NOMO-1 treated with DMSO at 0.1 percent for 48 hours (cell line): ENCODE measurements around the gene KIF26B.

Experiments used
- DNase-seq: peaks from one replicate; lab custom pipeline; 2025; ENCODE audit not compliant: unreplicated experiment; lab: John Stamatoyannopoulos, UW

Gene KIF26B

GRCh38 chr1:245580651-245581050, 425.9 kb downstream of the KIF26B start:
- no peak for DNase-seq

GRCh38 chr1:245582026-245582425, 427.2 kb downstream of the KIF26B start:
- DNase-seq: no peak

GRCh38 chr1:245583081-245583480, 428.3 kb downstream of the KIF26B start:
- no peak for DNase-seq

DNA sequence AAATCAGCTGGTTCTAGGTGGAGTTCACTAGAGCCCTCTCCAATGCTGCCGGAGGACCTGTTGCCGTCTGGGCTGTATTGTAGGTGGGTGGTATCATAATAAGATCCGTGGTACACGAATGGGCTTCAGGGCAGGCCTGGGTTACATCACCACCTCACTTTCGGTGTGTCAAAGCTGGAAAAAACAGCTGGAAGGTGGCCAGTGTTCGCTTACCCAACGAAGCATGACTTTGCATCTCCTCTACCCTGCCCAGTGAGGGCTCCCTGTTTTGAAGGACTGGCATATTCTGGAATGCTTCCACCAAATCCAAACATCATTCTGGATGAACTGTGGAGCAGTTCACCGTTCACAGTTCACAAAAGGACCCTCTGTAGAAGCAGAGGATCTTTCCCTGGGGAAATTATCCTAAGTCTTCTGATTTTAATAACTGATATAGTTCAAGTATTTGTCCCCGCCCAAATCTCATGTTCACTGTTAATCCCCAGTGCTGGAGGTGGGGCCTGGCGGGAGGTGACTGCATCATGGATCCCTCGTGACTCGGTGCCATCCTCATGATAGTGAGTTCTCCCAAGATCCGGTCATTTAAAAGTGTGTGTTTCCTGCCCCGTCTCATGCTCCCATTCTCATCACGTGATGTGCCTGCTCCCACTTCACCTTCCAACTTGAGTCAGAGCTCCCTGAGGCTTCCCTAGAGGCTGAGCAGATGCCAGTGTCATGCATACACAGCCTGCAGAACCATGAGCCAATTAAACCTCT, 429.0 kb downstream of the KIF26B start:
- no peak for DNase-seq

DNA sequence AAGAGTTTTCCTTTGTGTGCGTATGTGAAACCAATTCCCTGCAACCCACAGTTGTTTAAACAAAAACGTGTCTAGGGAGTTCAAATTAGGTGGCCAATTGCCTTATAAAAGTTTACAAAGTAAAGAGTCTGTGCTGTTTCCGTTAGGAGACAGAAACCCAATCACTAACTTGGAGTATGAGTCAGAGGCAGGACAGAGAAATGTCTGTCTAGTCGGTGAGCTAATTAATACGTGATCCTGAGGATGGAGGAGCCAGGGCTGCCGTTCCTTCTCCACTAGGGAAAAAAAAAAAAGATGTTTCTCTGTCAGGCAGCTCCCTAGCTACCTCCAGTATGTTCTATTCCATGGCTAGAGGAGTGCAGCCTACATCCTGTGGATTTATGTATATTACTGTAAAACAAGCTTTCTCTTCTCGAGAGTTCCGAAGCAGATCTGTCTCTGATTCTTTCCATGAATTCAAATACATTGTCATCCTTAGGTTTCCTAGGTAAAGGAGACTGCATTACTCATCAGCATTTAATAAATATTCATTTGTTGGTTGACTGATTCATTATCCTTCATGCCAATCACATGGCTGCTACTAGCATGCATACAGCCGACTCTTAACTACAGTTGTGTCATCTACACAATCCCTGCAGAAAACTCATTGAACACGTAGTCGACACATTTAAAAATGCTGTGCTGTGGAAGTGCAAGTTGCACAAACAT, 430.6 kb downstream of the KIF26B start:
- DNase-seq: no peak

DNA sequence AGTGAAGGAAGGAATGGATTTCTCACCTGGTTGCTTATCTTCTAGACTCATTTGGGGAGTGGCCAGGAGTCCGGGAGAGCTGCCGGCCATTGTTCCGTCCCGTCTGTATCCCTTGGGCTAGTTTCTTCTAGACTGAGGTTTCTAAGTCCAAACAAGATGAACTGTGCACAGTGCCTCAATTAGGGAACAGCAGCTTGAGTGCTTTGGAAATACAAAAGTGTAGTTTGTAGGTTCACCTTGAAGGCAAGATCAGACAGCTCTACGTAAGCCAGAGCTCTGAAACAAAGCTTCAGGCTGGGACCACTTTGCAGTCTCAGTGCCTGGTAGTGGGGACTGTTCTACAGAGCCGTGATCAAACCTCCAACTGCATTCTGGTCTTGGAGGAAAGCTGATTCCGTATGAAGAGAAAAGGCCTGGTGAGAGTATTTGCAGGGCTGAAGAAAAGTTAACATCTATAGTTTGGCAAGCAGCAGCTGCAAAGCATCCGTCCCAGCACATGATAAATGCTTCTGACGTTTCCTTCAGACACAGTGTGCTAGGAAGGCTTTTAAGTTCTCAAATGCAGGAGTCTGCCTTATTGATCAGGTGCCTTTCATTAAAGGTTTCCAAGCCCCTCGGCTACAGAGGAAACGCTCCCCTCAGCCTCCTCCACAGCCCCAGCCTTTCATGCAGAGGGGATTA, 432.8 kb downstream of the KIF26B start:
- no peak for DNase-seq

GRCh38 chr1:245588116-245588639, 433.4 kb downstream of the KIF26B start:
- no peak for DNase-seq

DNA sequence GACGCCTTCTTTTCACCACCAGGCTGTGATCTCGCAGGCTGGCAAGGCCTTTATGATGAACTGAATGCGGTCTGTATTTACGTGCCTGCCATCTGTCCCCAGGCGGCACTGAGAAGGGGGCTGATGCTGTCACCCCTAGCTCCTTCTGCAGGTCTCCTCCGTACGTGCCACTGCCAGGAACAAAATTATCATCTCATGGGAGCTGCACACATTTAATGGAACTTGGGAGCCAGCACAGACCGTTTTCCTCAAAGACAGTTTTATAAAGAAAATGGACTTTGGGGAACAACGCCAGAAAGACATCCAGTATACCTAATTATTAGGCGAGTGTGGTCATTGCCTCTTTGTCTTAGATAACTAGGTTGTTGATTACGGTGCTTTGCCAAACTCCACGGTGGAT, 434.5 kb downstream of the KIF26B start:
- no peak for DNase-seq

GRCh38 chr1:245589906-245590305, 435.1 kb downstream of the KIF26B start:
- DNase-seq: no peak

DNA sequence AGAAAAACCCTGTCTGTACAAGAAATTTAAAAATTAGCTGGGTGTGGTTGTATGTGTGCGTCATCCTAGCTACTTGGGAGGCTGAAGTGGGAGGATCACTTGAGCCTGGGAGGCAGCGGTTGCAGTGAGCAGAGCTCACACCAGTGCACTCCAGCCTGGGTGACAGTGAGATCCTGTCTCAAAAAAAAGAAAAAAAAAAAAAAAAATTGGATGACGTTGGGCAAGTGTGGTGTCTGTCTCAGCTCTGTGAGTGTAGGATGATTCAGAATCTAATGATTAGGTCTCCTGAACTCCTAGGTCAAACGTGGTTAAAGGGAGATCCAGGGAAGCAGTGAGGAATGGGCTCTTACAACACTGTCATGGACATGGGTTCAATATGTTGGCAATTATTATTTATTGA, 435.9 kb downstream of the KIF26B start:
- no peak for DNase-seq

GRCh38 chr1:245591346-245592188, 436.8 kb downstream of the KIF26B start:
- no peak for DNase-seq

- DNase-seq: no peak
These were observed 437.3 kb downstream of the KIF26B start for GRCh38 chr1:245592189-245592460.

DNA sequence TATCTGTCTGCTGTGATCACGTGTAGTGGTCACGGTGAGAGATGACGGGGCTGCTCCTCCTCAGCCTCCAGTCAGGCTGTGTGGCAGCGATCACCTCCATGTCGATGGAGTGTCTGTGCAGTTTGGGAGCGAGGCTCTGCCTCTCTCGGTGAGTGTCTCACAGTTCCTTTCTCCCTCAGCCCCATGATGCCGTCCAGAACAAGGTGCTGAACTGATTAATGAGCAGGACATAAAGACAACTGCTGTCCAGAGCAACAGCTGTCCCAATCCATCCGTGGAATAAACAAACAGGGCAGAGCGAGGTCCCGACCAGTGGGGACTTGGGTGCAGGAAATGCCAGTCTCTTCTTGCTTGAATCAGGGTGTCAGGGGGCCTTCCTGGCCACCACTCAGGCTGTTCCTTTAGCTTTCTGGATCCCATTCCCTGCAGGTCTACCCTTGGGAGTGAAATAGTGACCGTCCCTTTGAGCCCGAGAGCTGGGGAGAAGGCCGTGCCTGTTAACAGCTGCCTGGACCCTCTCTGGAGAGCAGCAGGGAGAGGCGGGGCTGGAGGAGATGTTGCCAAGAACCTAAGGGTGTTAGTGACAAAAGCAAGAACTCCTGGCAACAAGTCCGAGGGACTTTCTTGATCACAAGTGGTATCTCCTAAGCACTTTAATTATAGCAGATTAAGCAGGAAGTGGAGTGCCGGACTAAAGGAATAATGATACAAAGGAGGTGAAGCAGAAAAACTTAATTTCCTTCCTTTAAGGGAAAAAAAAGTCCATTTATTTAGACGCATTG, 443.9 kb downstream of the KIF26B start:
- no peak for DNase-seq

GRCh38 chr1:245599371-245600174, 444.8 kb downstream of the KIF26B start:
- peak; percentile 86 for DNase-seq

DNA sequence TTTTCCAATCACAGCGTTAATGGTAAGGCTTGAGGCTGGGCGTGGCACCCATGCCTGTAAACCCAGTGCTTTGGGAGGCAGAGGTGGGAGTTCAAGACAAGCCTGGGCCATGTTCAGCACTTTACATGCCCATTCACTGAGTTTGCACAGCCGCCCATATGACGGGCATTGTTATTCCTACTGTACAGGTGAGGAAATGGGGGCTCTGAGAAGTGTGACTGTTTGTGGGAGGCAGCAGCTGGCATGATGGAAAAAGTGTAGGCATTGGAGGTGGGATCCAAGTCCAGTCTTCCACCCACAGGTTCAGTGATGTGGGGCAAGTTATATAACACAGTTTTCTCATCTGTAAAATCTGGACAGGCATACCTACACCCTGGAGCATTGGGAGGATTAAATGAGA, 445.9 kb downstream of the KIF26B start:
- no peak for DNase-seq

DNA sequence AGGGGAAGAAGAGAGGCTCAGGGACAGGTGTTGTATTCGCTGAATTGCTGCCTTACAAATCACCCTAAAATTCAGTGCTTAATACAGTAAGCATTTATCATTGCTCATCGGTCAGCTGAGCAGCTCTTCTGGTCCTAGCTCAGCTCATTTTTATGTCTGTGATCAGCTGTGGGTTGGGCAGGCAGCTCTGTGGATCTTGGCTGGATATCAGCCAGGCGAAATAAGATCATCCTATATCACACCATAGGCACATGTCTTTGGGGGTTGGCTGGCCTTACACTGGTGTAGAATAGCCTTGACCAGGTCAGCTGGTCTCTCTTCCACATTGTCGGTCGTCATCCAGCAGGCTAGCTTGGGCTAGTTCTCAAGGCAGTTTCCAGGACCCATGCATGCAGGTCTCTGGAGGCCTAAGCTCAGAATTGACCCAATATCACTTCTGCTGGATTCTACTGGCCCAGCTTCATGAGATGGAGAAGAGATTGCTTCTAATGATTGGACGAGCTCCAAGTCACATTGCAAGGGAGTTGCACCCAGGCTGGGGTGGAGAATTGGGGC, 448.6 kb downstream of the KIF26B start:
- DNase-seq: no peak

GRCh38 chr1:245604979-245605378, 450.2 kb downstream of the KIF26B start:
- no peak for DNase-seq

- DNase-seq: no peak
These were observed 450.8 kb downstream of the KIF26B start for GRCh38 chr1:245605480-245606156.
